GM12892 (cell line): Measurements from ENCODE around the gene RTEL1.

Experiments used
- POLR2A ChIP-seq: IDR thresholded peaks from 2 replicates; pipeline ENCODE4 v1.6.1; 2011; ENCODE audit warnings: low read depth, low read length, control low read depth
- POLR2AphosphoS5 ChIP-seq: IDR thresholded peaks from 2 replicates; pipeline ENCODE4 v1.6.1; 2011; ENCODE audit warnings: low read depth, low read length, control low read depth

DNA sequence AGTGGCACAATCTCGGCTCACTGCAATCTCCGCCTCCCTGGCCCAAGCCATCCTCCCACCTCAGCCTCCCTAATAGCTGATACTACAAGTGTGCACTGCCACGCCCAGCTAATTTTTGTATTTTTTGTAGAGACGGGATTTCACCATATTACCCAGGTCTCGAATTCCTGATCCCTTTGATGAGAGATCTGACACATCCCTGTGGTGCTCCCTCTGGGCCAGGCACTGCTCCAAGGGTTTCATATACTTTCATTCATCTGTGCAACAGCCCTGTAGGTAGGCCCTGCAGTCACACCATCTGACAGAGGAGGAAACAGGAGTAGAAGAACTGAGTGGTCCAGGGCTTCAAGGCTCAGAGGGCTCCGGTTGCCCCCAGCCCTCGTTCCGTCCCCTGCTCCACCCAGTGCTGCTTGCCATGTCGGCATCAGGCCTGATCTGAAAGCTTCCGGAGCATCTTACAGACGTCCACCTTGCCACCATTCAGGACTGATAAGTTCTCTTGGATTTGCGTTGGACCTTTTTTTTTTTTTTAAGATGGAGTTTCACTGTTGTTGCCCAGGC lies 53.1 kb downstream of the RTEL1 start:
- TF ChIP-seq POLR2A (no peak), POLR2AphosphoS5 (no peak)
